Measurements from ENCODE around the gene HLA-DRB1.

GRCh38 chr6:32607988-32608298 is 18.3 kb upstream of the HLA-DRB1 start:
- TF ChIP-seq POLR2AphosphoS5 (IDR thresholded peaks at IDR 0.05; ENCODE audit: insufficient read depth, low read depth, low read length): no peak
- no peak for TF ChIP-seq CTCF (IDR thresholded peaks at IDR 0.05; ENCODE audit: extremely low read depth in 1 of 2, insufficient read depth in 1 of 2, low read depth in 1 of 2, low read length in 2 of 2)
- TF ChIP-seq POLR2A (IDR thresholded peaks at IDR 0.05; ENCODE audit: low read depth, low read length): no peak
- TF ChIP-seq MAX (IDR thresholded peaks at IDR 0.05; ENCODE audit: insufficient read depth, insufficient read length): no peak
